ENCODE measurements around the gene AGPAT4. TPM values are rescaled to one million over a fixed set of nuclear protein-coding genes. Genes with fewer than 3 reads are reported as not detected.
"Not testable (repeated sequence)": the region's sequence is repeated elsewhere in the genome, so short reads cannot be mapped to it uniquely, and the experiment has no call there.

The AGPAT4 gene
- total RNA-seq, 1 donor from 2014 or later, result 2.2 TPM

DNA sequence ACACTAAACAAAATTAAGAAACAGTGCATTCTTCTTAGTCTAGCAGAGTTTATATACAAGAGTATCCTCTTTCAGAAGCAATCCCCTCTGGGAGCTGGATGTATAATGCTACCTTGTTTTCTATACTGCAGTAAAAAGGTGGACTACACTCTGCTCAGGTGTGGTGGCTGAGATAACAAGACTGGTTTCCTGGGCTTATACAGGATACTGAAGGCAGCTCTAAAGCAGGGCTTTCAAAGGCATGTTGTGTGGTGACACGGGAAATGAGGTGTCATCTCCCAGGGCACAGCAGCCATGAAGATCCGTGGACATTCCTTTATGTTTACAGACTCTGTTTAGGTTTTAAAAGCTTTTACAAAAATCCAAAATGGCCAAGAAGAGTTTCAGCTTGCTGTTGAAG lies 145.6 kb downstream of the AGPAT4 start:
- H3K4me1 ChIP-seq, result peaks cover 24% of the 10 kb centered on the region
- DNase-seq, result no peak
- TF ChIP-seq, protein P1, sequence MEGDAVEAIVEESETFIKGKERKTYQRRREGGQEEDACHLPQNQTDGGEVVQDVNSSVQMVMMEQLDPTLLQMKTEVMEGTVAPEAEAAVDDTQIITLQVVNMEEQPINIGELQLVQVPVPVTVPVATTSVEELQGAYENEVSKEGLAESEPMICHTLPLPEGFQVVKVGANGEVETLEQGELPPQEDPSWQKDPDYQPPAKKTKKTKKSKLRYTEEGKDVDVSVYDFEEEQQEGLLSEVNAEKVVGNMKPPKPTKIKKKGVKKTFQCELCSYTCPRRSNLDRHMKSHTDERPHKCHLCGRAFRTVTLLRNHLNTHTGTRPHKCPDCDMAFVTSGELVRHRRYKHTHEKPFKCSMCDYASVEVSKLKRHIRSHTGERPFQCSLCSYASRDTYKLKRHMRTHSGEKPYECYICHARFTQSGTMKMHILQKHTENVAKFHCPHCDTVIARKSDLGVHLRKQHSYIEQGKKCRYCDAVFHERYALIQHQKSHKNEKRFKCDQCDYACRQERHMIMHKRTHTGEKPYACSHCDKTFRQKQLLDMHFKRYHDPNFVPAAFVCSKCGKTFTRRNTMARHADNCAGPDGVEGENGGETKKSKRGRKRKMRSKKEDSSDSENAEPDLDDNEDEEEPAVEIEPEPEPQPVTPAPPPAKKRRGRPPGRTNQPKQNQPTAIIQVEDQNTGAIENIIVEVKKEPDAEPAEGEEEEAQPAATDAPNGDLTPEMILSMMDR (IDR thresholded peaks at IDR 0.05; ENCODE audit: borderline replicate concordance), result no peak
- H3K27ac ChIP-seq (replicated peaks), result no peak overlapping the region
- H3K36me3 ChIP-seq, result peaks cover 64% of the 10 kb centered on the region
- H3K27me3 ChIP-seq (ENCODE audit: low read depth), result no peaks in the 10 kb centered on the region
- H3K4me3 ChIP-seq, result no peak overlapping the region
- intact Hi-C loops (cut with micrococcal nuclease), result no loop called here
- peaks cover 26% of the 10 kb centered on the region for H3K9me3 ChIP-seq (replicated peaks)

DNA sequence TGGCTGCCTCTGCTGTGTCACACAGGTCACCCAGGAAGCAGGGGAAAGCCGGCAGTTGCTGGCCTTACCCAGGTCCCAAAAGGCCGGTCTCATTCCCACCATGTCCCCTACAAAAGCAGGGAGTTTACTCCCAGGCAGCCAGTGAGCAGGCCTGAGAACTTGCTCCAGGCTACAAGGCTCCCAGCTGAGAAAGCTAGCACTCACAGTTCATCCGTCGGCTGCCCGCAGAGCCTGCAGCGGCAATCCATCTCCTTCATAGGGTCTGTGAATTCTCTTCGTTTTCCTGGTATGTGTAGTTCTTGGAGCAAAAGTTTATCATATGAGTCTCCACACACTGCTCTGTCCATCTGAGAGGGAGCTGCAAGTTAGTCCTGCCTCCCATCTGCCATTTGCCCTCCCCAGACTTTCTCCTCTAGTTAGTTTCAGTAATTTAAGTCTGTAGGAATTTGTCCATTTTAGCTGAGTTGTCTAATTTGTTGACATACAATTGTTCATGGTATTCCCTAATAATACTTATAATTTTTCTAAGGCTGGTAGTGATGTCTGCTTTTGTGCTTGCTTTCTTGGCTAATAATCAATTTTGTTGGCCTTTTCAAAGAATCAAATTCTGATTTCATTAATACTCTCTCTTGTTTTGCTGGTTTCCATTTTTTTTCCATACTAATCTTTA lies 146.7 kb downstream of the AGPAT4 start:
- DNase-seq, result no peak
- H3K27ac ChIP-seq (replicated peaks), result no peak overlapping the region
- H3K36me3 ChIP-seq, result peaks cover 74% of the 10 kb centered on the region
- H3K4me1 ChIP-seq, result peaks cover 15% of the 10 kb centered on the region
- intact Hi-C loops (cut with micrococcal nuclease), result no loop called here
- TF ChIP-seq, protein P1 (IDR thresholded peaks at IDR 0.05; ENCODE audit: borderline replicate concordance), result no peak
- H3K4me3 ChIP-seq, result no peak overlapping the region
- peaks cover 36% of the 10 kb centered on the region for H3K9me3 ChIP-seq (replicated peaks)
- H3K27me3 ChIP-seq (ENCODE audit: low read depth), result no peaks in the 10 kb centered on the region

DNA sequence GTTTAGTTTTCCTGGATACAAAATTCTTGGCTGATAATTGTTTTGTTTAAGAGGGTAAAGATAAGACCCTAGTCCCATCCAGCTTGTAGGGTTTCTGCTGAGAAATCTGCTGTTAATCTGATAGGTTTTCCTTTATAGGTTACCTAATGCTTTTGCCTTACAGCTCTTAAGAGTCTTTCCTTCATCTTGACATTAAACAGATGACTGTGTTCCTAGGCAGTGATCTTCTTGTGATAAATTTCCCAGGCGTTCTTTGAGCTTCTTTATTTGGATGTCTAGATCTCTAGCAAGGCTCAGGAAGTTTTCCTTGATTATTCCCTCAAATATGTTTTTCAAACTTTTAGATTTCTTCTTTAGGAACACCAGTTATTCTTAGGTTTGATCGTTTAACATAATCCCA lies 148.3 kb downstream of the AGPAT4 start:
- H3K4me3 ChIP-seq, result no peak overlapping the region
- peaks cover 3% of the 10 kb centered on the region for H3K4me1 ChIP-seq
- no peak overlapping the region for H3K27ac ChIP-seq (replicated peaks)
- peaks cover 41% of the 10 kb centered on the region for H3K9me3 ChIP-seq (replicated peaks)
- no peak for DNase-seq
- intact Hi-C loops (cut with micrococcal nuclease), result no loop called here
- no peaks in the 10 kb centered on the region for H3K27me3 ChIP-seq (ENCODE audit: low read depth)
- TF ChIP-seq, protein P1 (IDR thresholded peaks at IDR 0.05; ENCODE audit: borderline replicate concordance), result no peak
- H3K36me3 ChIP-seq, result peaks cover 85% of the 10 kb centered on the region

DNA sequence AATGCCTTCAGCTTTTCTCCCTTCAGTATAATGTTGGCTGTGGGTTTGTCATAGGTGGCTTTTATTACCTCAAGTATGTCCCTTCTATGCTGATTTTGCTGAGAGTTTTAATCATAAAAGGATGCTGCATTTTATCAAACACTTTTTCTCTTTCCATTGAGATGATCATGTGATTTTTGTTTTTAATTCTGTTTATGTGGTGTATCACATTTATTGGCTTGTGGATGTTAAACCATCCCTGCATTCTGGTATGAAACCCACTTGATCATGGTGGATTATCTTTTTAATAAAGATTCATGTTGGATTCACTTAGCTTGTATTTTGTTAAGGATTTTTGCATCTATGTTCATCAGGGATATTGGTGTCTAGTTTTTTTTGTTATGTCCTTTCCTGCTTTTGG lies 150.5 kb downstream of the AGPAT4 start:
- H3K27ac ChIP-seq (replicated peaks); H3K4me3 ChIP-seq; DNase-seq; H3K4me1 ChIP-seq; H3K27me3 ChIP-seq (ENCODE audit: low read depth); intact Hi-C loops (cut with micrococcal nuclease): not testable (repeated sequence)
- Histone ChIP-seq H3K36me3 (peaks cover 89% of the 10 kb centered on the region), H3K9me3 (replicated peaks) (peaks cover 53% of the 10 kb centered on the region)

DNA sequence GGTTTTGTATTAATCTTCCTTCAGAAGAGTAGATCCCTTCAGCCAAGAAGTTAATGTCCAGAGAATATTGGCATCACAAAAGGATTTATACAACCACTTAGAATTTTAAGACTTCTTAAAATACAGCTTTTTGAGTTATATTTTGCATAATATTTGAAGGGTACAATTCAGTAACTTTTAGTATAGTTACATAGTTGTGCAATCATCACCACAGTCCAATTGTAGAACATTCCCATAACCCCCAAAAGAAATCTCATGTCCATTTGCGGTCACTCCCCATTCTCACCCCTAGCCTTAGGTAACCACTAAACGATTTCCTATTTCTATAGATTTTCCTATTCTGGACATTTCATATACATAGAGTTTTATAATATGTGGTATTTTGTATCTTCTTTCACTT lies 155.9 kb downstream of the AGPAT4 start:
- TF ChIP-seq, protein P1 (IDR thresholded peaks at IDR 0.05; ENCODE audit: borderline replicate concordance), result no peak
- no peak for DNase-seq
- intact Hi-C loops (cut with micrococcal nuclease), result no loop called here
- peaks cover 25% of the 10 kb centered on the region for H3K9me3 ChIP-seq (replicated peaks)
- H3K36me3 ChIP-seq, result peaks cover 95% of the 10 kb centered on the region
- H3K27me3 ChIP-seq (ENCODE audit: low read depth), result no peaks in the 10 kb centered on the region
- H3K4me3 ChIP-seq, result no peak overlapping the region
- no peak overlapping the region for H3K27ac ChIP-seq (replicated peaks)
- no peaks in the 10 kb centered on the region for H3K4me1 ChIP-seq

DNA sequence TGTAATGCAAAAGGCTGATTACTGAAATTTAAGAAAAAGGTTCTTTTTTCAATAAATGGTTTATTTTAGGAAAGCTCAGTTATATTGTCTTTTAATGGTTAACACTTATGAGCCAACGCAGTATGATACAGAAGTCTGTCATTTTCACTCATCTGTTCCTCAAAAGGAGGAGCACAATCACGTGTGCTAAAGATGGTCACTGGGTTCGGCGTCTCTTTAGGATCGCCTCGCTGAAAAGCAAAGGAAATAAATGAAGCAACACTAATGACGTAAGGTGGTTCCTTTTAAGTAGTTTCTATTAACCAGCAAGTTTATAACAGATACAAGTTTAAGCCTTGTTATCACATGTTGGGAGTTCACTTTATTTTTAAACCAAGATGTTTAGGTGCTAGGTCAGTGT lies 156.6 kb downstream of the AGPAT4 start:
- Histone ChIP-seq H3K27ac (replicated peaks) (no peak overlapping the region), H3K36me3 (peaks cover 95% of the 10 kb centered on the region), H3K4me1 (no peaks in the 10 kb centered on the region), H3K4me3 (no peak overlapping the region), H3K9me3 (replicated peaks) (peaks cover 18% of the 10 kb centered on the region), H3K27me3 (ENCODE audit: low read depth) (no peaks in the 10 kb centered on the region)
- intact Hi-C loops (cut with micrococcal nuclease), result no loop called here
- TF ChIP-seq, protein P1 (IDR thresholded peaks at IDR 0.05; ENCODE audit: borderline replicate concordance), result no peak
- no peak for DNase-seq
